Mesendoderm (in vitro differentiated cells): ENCODE measurements around the gene POLR2J2. TPM values are rescaled to one million over a fixed set of nuclear protein-coding genes. Genes with fewer than 3 reads are reported as not detected.
"Not testable (repeated sequence)": the region's sequence is repeated elsewhere in the genome, so short reads cannot be mapped to it uniquely, and the experiment has no call there.

Source experiments
- DNase-seq: peaks from one replicate; pipeline ENCODE4 v3.0.0; 2013
- H2AK5ac ChIP-seq: 2 replicates; pipeline ENCODE4 v1.6.1; 2013; ENCODE audit warnings: low read length, inconsistent platforms
- H2BK120ac ChIP-seq: 2 replicates; pipeline ENCODE4 v1.6.1; 2013; ENCODE audit warnings: low read depth, mild to moderate bottlenecking, low read length, moderate library complexity, mixed read lengths
- H2BK15ac ChIP-seq: replicated peaks from 2 replicates; pipeline ENCODE4 v1.6.1; 2013; ENCODE audit warnings: low read depth, mild to moderate bottlenecking, moderate library complexity
- H2BK5ac ChIP-seq: 2 replicates; pipeline ENCODE4 v1.6.1; 2013; ENCODE audit warnings: low read length, inconsistent platforms
- H3K18ac ChIP-seq: 2 replicates; pipeline ENCODE4 v1.6.1; 2013; ENCODE audit warnings: mild to moderate bottlenecking, low read length, mixed read lengths
- H3K23ac ChIP-seq: one replicate; pipeline ENCODE4 v1.6.1; 2013; ENCODE audit warnings: low read length
- H3K27ac ChIP-seq: 2 replicates; pipeline ENCODE4 v1.5.1; 2013; ENCODE audit warnings: low read depth, mild to moderate bottlenecking, inconsistent platforms, low read length, moderate library complexity
- H3K27me3 ChIP-seq: 2 replicates; pipeline ENCODE4 v1.6.1; 2013; ENCODE audit warnings: low read length, control low read depth, mild to moderate bottlenecking, inconsistent platforms; ENCODE audit not compliant: insufficient read depth, poor library complexity
- H3K36me3 ChIP-seq: 2 replicates; pipeline ENCODE4 v1.6.1; 2013; ENCODE audit warnings: low read length, inconsistent platforms; ENCODE audit not compliant: control insufficient read depth, insufficient read depth
- H3K4ac ChIP-seq: one replicate; pipeline ENCODE4 v1.6.1; 2013; ENCODE audit warnings: low read depth, mild to moderate bottlenecking, low read length, moderate library complexity
- H3K4me1 ChIP-seq: 2 replicates; pipeline ENCODE4 v1.6.1; 2013; ENCODE audit warnings: low read depth, low read length, inconsistent platforms; ENCODE audit not compliant: control insufficient read depth
- H3K4me2 ChIP-seq: 2 replicates; pipeline ENCODE4 v1.6.1; 2013; ENCODE audit warnings: low read length
- H3K4me3 ChIP-seq: 2 replicates; pipeline ENCODE4 v1.5.1; 2013; ENCODE audit warnings: mild to moderate bottlenecking, low read length
- H3K56ac ChIP-seq: one replicate; pipeline ENCODE4 v1.6.1; 2013; ENCODE audit warnings: low read length
- H3K79me1 ChIP-seq: 2 replicates; pipeline ENCODE4 v1.6.1; 2013; ENCODE audit warnings: low read length, inconsistent platforms
- H3K79me2 ChIP-seq: 2 replicates; pipeline ENCODE4 v1.6.1; 2013; ENCODE audit warnings: mild to moderate bottlenecking, low read length; ENCODE audit not compliant: control insufficient read depth, insufficient read depth
- H3K9ac ChIP-seq: 2 replicates; pipeline ENCODE4 v1.6.1; 2013; ENCODE audit warnings: low read length, inconsistent platforms
- H4K5ac ChIP-seq: one replicate; pipeline ENCODE4 v1.6.1; 2013; ENCODE audit warnings: low read length
- H4K8ac ChIP-seq: one replicate; pipeline ENCODE4 v1.6.1; 2013; ENCODE audit warnings: low read depth, mild to moderate bottlenecking, control low read depth, low read length, moderate library complexity
- WGBS: extraction: QIAGEN DNeasy Blood & Tissue Kit; methylation state at CpG from one replicate; pipeline ENCODE4 v1.1.7; 2013; ENCODE audit warnings: low lambda C conversion rate, missing lambda C conversion rate; ENCODE audit not compliant: insufficient coverage; ENCODE audit errors: extremely low coverage; 5-methylcytosine and 5-hydroxymethylcytosine counted together
- small RNA-seq: library from polyadenylated mRNA; stranded (forward); fragments of <200 nt; extraction: miRNeasy Mini kit (QIAGEN cat#:217004); gene quantifications from one replicate; pipeline ENCODE3, GENCODE V24; 2013; ENCODE audit not compliant: insufficient read depth

The POLR2J2 gene

GRCh38 chr7:102616507-102617125 is 54.8 kb downstream of the POLR2J2 start, which contains the start of gene RASA4:
TSS of gene RASA4 (minus strand) at chr7:102616756. CDS start at chr7:102616689, 67 bp downstream.
- not testable (repeated sequence) for H2AK5ac ChIP-seq, H3K4me3 ChIP-seq, H3K4ac ChIP-seq, H3K18ac ChIP-seq, H4K8ac ChIP-seq, H3K9ac ChIP-seq, H3K27me3 ChIP-seq, H3K36me3 ChIP-seq, H3K4me1 ChIP-seq, H2BK15ac ChIP-seq, H3K79me1 ChIP-seq, H3K23ac ChIP-seq, H2BK5ac ChIP-seq, H3K27ac ChIP-seq, H3K79me2 ChIP-seq, H4K5ac ChIP-seq, H2BK120ac ChIP-seq, H3K4me2 ChIP-seq
- WGBS = no CpG with 5 or more reads among the region's 62 CpGs
- H3K56ac ChIP-seq = peak within 1 kb of the TSS; percentile 56
- peak; percentile 0 for DNase-seq

Small RNA genes within 50 kb of the gene (small RNA-seq; reads per million reads assigned to genes)
- gene AC105052.3 (not detected), gene UPK3BL1 (not detected)
